ENCODE measurements around the gene LRRC42. TPM values are rescaled to one million over a fixed set of nuclear protein-coding genes. Genes with fewer than 3 reads are reported as not detected.

Gene LRRC42
- total RNA-seq, 2 experiments from 2014 or later = 20.5 to 22.3 TPM

- DNase-seq (peak; percentile 98), ATAC-seq (peak; percentile 75)
- Mint-ChIP-seq H3K9me3 (ENCODE audit: low read depth) (no peaks in the 10 kb centered on the region), H3K4me3 (peak within 1 kb of the TSS; percentile 99), H3K36me3 (peaks cover 20% of the 10 kb centered on the region), H3K27ac (peak within 1 kb of the TSS; percentile 96), H3K27me3 (no peaks in the 10 kb centered on the region), H3K4me1 (peaks cover 53% of the 10 kb centered on the region)
- CTCF ChIA-PET = interaction anchor here (0.9 to 7.4 kb wide), 12 partner anchors 11 to 107 kb away, joined by 3 to 49 read pairs (median 8); partner anchors contain the start of genes TCEANC2, TMEM59 and YIPF1
Measured at GRCh38 chr1:53945433-53946251, 508 bp upstream of the LRRC42 start, which contains the start of gene IFT25. Gene IFT25 (minus strand): TSS chr1:53945699. CDS start chr1:53940082, 5,617 bp downstream.

- peak overlapping the region; percentile 64 for H3K27ac Mint-ChIP-seq
- no peaks in the 10 kb centered on the region for H3K27me3 Mint-ChIP-seq
- peak overlapping the region; percentile 99 for H3K4me3 Mint-ChIP-seq
- DNase-seq (no peak), ATAC-seq (no peak)
- H3K36me3 Mint-ChIP-seq = peaks cover 22% of the 10 kb centered on the region
- H3K4me1 Mint-ChIP-seq = peaks cover 48% of the 10 kb centered on the region
- H3K9me3 Mint-ChIP-seq (ENCODE audit: low read depth) = no peaks in the 10 kb centered on the region
- CTCF ChIA-PET = interaction anchor here (1.0 to 7.4 kb wide), 10 partner anchors 9 to 87 kb away, joined by 3 to 56 read pairs (median 5); no protein-coding TSS in a partner anchor
Measured at GRCh38 chr1:53947172-53947907, 1.2 kb downstream of the LRRC42 start.

GRCh38 chr1:53948291-53948690 lies 2.1 kb downstream of the LRRC42 start:
- CTCF ChIA-PET = interaction anchor here (0.6 to 7.4 kb wide), 12 partner anchors 8 to 461 kb away, joined by 3 to 56 read pairs (median 4); partner anchors contain the start of gene NDC1
- no peak for ATAC-seq
- Mint-ChIP-seq H3K27ac (no peak overlapping the region), H3K9me3 (ENCODE audit: low read depth) (no peaks in the 10 kb centered on the region), H3K36me3 (peaks cover 20% of the 10 kb centered on the region), H3K4me3 (peak overlapping the region; percentile 26), H3K27me3 (no peaks in the 10 kb centered on the region), H3K4me1 (peaks cover 39% of the 10 kb centered on the region)
- no peak for DNase-seq

- no peaks in the 10 kb centered on the region for H3K27me3 Mint-ChIP-seq
- CTCF ChIA-PET = interaction anchor here (0.6 to 7.4 kb wide), 11 partner anchors 10 to 540 kb away, joined by 3 to 56 read pairs (median 3); partner anchors contain the start of genes NDC1 and YIPF1
- H3K36me3 Mint-ChIP-seq = peaks cover 14% of the 10 kb centered on the region
- H3K4me3 Mint-ChIP-seq = no peak overlapping the region
- H3K4me1 Mint-ChIP-seq = peaks cover 29% of the 10 kb centered on the region
- no peaks in the 10 kb centered on the region for H3K9me3 Mint-ChIP-seq (ENCODE audit: low read depth)
- DNase-seq (peak; percentile 49), ATAC-seq (no peak)
- no peak overlapping the region for H3K27ac Mint-ChIP-seq
Measured at GRCh38 chr1:53949023-53949990, 3.2 kb downstream of the LRRC42 start.

- Mint-ChIP-seq H3K27me3 (no peaks in the 10 kb centered on the region), H3K9me3 (ENCODE audit: low read depth) (no peaks in the 10 kb centered on the region), H3K4me1 (peaks cover 32% of the 10 kb centered on the region), H3K27ac (no peak overlapping the region), H3K4me3 (no peak overlapping the region), H3K36me3 (peaks cover 14% of the 10 kb centered on the region)
- ATAC-seq = no peak
- no peak for DNase-seq
- CTCF ChIA-PET = interaction anchor here (3.7 to 7.4 kb wide), 3 partner anchors 8 to 91 kb away, joined by 22 to 56 read pairs (median 49); no protein-coding TSS in a partner anchor
Measured at GRCh38 chr1:53951697-53952096, 5.5 kb downstream of the LRRC42 start.

- DNase-seq = no peak
- Mint-ChIP-seq H3K9me3 (ENCODE audit: low read depth) (no peaks in the 10 kb centered on the region), H3K36me3 (peaks cover 22% of the 10 kb centered on the region), H3K4me3 (no peak overlapping the region), H3K27ac (no peak overlapping the region), H3K27me3 (no peaks in the 10 kb centered on the region), H3K4me1 (peaks cover 19% of the 10 kb centered on the region)
- ATAC-seq = no peak
- CTCF ChIA-PET = interaction anchor here (1.2 to 1.4 kb wide), 2 partner anchors 75 to 93 kb away, joined by 3 to 5 read pairs; no protein-coding TSS in a partner anchor
Measured at GRCh38 chr1:53954128-53954527, 8.0 kb downstream of the LRRC42 start.

- ATAC-seq = no peak
- no peak for DNase-seq
- Mint-ChIP-seq H3K4me1 (peaks cover 18% of the 10 kb centered on the region), H3K9me3 (ENCODE audit: low read depth) (no peaks in the 10 kb centered on the region), H3K27me3 (no peaks in the 10 kb centered on the region), H3K36me3 (peaks cover 25% of the 10 kb centered on the region), H3K27ac (peak overlapping the region; percentile 38), H3K4me3 (no peak overlapping the region)
- CTCF ChIA-PET = interaction anchor here (0.8 to 2.0 kb wide), 3 partner anchors 9 to 96 kb away, joined by 3 to 15 read pairs (median 4); no protein-coding TSS in a partner anchor
Measured at GRCh38 chr1:53956308-53957168, 10.4 kb downstream of the LRRC42 start.

GRCh38 chr1:53957194-53957818 lies 11.2 kb downstream of the LRRC42 start:
- H3K4me1 Mint-ChIP-seq = peaks cover 18% of the 10 kb centered on the region
- DNase-seq (no peak), ATAC-seq (no peak)
- H3K36me3 Mint-ChIP-seq = peaks cover 23% of the 10 kb centered on the region
- no peak overlapping the region for H3K4me3 Mint-ChIP-seq
- H3K27me3 Mint-ChIP-seq = no peaks in the 10 kb centered on the region
- CTCF ChIA-PET = interaction anchor here (2.0 to 3.7 kb wide), 3 partner anchors 12 to 97 kb away, joined by 15 to 82 read pairs (median 19); partner anchors contain the start of gene IFT25
- no peaks in the 10 kb centered on the region for H3K9me3 Mint-ChIP-seq (ENCODE audit: low read depth)
- peak overlapping the region; percentile 38 for H3K27ac Mint-ChIP-seq

GRCh38 chr1:53959664-53960250 lies 13.6 kb downstream of the LRRC42 start:
- DNase-seq = no peak
- no peak overlapping the region for H3K4me3 Mint-ChIP-seq
- no peaks in the 10 kb centered on the region for H3K9me3 Mint-ChIP-seq (ENCODE audit: low read depth)
- H3K27me3 Mint-ChIP-seq = no peaks in the 10 kb centered on the region
- H3K4me1 Mint-ChIP-seq = peaks cover 18% of the 10 kb centered on the region
- peak; percentile 63 for ATAC-seq
- H3K27ac Mint-ChIP-seq = no peak overlapping the region
- CTCF ChIA-PET = interaction anchor here (0.7 to 3.7 kb wide), 30 partner anchors 10 to 564 kb away, joined by 3 to 82 read pairs (median 4); partner anchors contain the start of genes IFT25, NDC1 and YIPF1
- H3K36me3 Mint-ChIP-seq = peaks cover 23% of the 10 kb centered on the region

- no peaks in the 10 kb centered on the region for H3K27me3 Mint-ChIP-seq
- peaks cover 1% of the 10 kb centered on the region for H3K4me1 Mint-ChIP-seq
- DNase-seq (no peak), ATAC-seq (no peak)
- H3K9me3 Mint-ChIP-seq (ENCODE audit: low read depth) = no peaks in the 10 kb centered on the region
- CTCF ChIA-PET = interaction anchor here (0.5 to 1.7 kb wide), 2 partner anchors 102 to 540 kb away, joined by 3 to 7 read pairs; no protein-coding TSS in a partner anchor
- H3K4me3 Mint-ChIP-seq = no peak overlapping the region
- H3K36me3 Mint-ChIP-seq = peaks cover 24% of the 10 kb centered on the region
- no peak overlapping the region for H3K27ac Mint-ChIP-seq
Measured at GRCh38 chr1:53962395-53962794, 16.2 kb downstream of the LRRC42 start.

- H3K9me3 Mint-ChIP-seq (ENCODE audit: low read depth) = no peaks in the 10 kb centered on the region
- no peak for DNase-seq
- H3K27ac Mint-ChIP-seq = no peak overlapping the region
- no peaks in the 10 kb centered on the region for H3K27me3 Mint-ChIP-seq
- ATAC-seq = no peak
- H3K4me1 Mint-ChIP-seq = no peaks in the 10 kb centered on the region
- no peak overlapping the region for H3K4me3 Mint-ChIP-seq
- CTCF ChIA-PET = no interaction called here
- H3K36me3 Mint-ChIP-seq = peaks cover 24% of the 10 kb centered on the region
Measured at GRCh38 chr1:53963460-53963859, 17.3 kb downstream of the LRRC42 start.

Measured in activated CD8-positive, alpha-beta memory T cell treated with anti-CD3 and anti-CD28 coated beads, Interleukin-2, amount 10 ng/mL, durations not matched to agents 7 days and 5 days (primary cell).